ENCODE results near the gene HS3ST5.

Gene HS3ST5

DNA sequence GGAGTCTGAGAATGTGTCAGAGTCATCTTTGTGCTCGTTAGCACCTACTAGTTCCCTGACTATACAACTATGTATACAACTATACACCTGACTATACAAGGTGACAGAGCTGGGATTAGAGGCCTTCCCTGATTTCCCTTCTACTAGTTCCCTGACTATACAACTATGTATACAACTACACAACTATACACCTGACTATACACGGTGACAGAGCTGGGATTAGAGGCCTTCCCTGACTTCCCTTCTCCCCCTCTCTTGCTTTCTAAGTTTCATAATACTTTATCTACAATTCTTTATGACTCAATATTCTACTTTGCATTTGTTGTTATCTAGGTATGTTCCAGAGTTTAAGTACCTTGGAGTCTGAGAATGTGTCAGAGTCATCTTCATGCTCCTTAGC lies 68.0 kb downstream of the HS3ST5 start:
- H2BK120ac ChIP-seq (ENCODE audit: low read depth, low read length), result no peak overlapping the region

GRCh38 chr6:114272582-114272981 lies 70.2 kb downstream of the HS3ST5 start:
- Histone ChIP-seq H3K4ac (ENCODE audit: low read depth in 1 of 2, low read length in 2 of 2) (no peak overlapping the region), H3K79me1 (replicated peaks; ENCODE audit: low read length, poor library complexity, severe bottlenecking) (no peaks in the 10 kb centered on the region), H4K8ac (ENCODE audit: low read length) (no peak overlapping the region), H2AK5ac (ENCODE audit: low read length, severe bottlenecking) (no peak overlapping the region), H3K23ac (ENCODE audit: low read length in 2 of 2) (no peak overlapping the region), H2AFZ (ENCODE audit: low read depth, low read length) (no peak overlapping the region), H3K9ac (ENCODE audit: low read length) (no peak overlapping the region), H3K36me3 (ENCODE audit: control insufficient read depth in 1 of 2, insufficient read depth in 2 of 2, low read depth in 1 of 2, low read length in 2 of 2) (no peaks in the 10 kb centered on the region), H2BK5ac (ENCODE audit: low read depth, low read length, poor library complexity, severe bottlenecking) (no peak overlapping the region), H4K91ac (ENCODE audit: low read length) (no peak overlapping the region), H2BK15ac (ENCODE audit: low read depth, poor library complexity, severe bottlenecking) (no peak overlapping the region), H3K27me3 (ENCODE audit: control insufficient read depth in 1 of 2, insufficient read depth in 1 of 2, low read length in 2 of 2) (no peaks in the 10 kb centered on the region), H2BK120ac (ENCODE audit: low read depth, low read length) (no peak overlapping the region), H3K4me2 (ENCODE audit: low read length, poor library complexity, severe bottlenecking) (no peak overlapping the region), H3K14ac (ENCODE audit: low read length in 2 of 2) (no peak overlapping the region), H2BK12ac (ENCODE audit: low read length in 2 of 2) (no peak overlapping the region), H3K9me3 (ENCODE audit: control insufficient read depth, low read length) (no peaks in the 10 kb centered on the region), H3K18ac (ENCODE audit: low read depth in 1 of 2, low read length in 2 of 2) (no peak overlapping the region), H3K27ac (ENCODE audit: low read length, poor library complexity, severe bottlenecking) (no peak overlapping the region), H3K4me3 (ENCODE audit: insufficient read depth in 1 of 2, low read depth in 1 of 2, low read length in 2 of 2) (no peak overlapping the region), H3K4me1 (ENCODE audit: control insufficient read depth, insufficient read depth, low read depth, low read length) (no peaks in the 10 kb centered on the region)
- WGBS, result 84% methylated on average over 2 of the region's 3 CpGs
- DNase-seq, result no peak

More for the DNA sequence above, 68.0 kb downstream of the HS3ST5 start:
- Histone ChIP-seq H3K79me1 (replicated peaks; ENCODE audit: low read length, poor library complexity, severe bottlenecking) (no peaks in the 10 kb centered on the region), H3K27ac (ENCODE audit: low read length, poor library complexity, severe bottlenecking) (no peak overlapping the region), H3K18ac (ENCODE audit: low read depth in 1 of 2, low read length in 2 of 2) (no peak overlapping the region), H2BK5ac (ENCODE audit: low read depth, low read length, poor library complexity, severe bottlenecking) (no peak overlapping the region), H3K4me1 (ENCODE audit: control insufficient read depth, insufficient read depth, low read depth, low read length) (no peaks in the 10 kb centered on the region), H3K4me2 (ENCODE audit: low read length, poor library complexity, severe bottlenecking) (no peak overlapping the region), H3K36me3 (ENCODE audit: control insufficient read depth in 1 of 2, insufficient read depth in 2 of 2, low read depth in 1 of 2, low read length in 2 of 2) (no peaks in the 10 kb centered on the region), H3K27me3 (ENCODE audit: control insufficient read depth in 1 of 2, insufficient read depth in 1 of 2, low read length in 2 of 2) (no peaks in the 10 kb centered on the region), H3K9me3 (ENCODE audit: control insufficient read depth, low read length) (no peaks in the 10 kb centered on the region), H3K14ac (ENCODE audit: low read length in 2 of 2) (no peak overlapping the region), H4K8ac (ENCODE audit: low read length) (no peak overlapping the region), H2AK5ac (ENCODE audit: low read length, severe bottlenecking) (no peak overlapping the region), H4K91ac (ENCODE audit: low read length) (no peak overlapping the region), H3K23ac (ENCODE audit: low read length in 2 of 2) (no peak overlapping the region), H3K9ac (ENCODE audit: low read length) (no peak overlapping the region), H2AFZ (ENCODE audit: low read depth, low read length) (no peak overlapping the region), H3K4ac (ENCODE audit: low read depth in 1 of 2, low read length in 2 of 2) (no peak overlapping the region), H2BK15ac (ENCODE audit: low read depth, poor library complexity, severe bottlenecking) (no peak overlapping the region), H3K4me3 (ENCODE audit: insufficient read depth in 1 of 2, low read depth in 1 of 2, low read length in 2 of 2) (no peak overlapping the region), H2BK12ac (ENCODE audit: low read length in 2 of 2) (no peak overlapping the region)
- 91% methylated on average over 2 of the region's 2 CpGs for WGBS
- DNase-seq, result no peak

GRCh38 chr6:114271405-114271804 lies 71.4 kb downstream of the HS3ST5 start:
- no peak overlapping the region for H3K23ac ChIP-seq (ENCODE audit: low read length in 2 of 2)
- H4K91ac ChIP-seq (ENCODE audit: low read length), result no peak overlapping the region
- no peak overlapping the region for H2BK120ac ChIP-seq (ENCODE audit: low read depth, low read length)
- H3K4me1 ChIP-seq (ENCODE audit: control insufficient read depth, insufficient read depth, low read depth, low read length), result no peaks in the 10 kb centered on the region
- no peak overlapping the region for H2AK5ac ChIP-seq (ENCODE audit: low read length, severe bottlenecking)
- no peak overlapping the region for H3K9ac ChIP-seq (ENCODE audit: low read length)
- H3K9me3 ChIP-seq (ENCODE audit: control insufficient read depth, low read length), result no peaks in the 10 kb centered on the region
- H3K36me3 ChIP-seq (ENCODE audit: control insufficient read depth in 1 of 2, insufficient read depth in 2 of 2, low read depth in 1 of 2, low read length in 2 of 2), result no peaks in the 10 kb centered on the region
- H2BK15ac ChIP-seq (ENCODE audit: low read depth, poor library complexity, severe bottlenecking), result no peak overlapping the region
- no peak overlapping the region for H3K14ac ChIP-seq (ENCODE audit: low read length in 2 of 2)
- H3K18ac ChIP-seq (ENCODE audit: low read depth in 1 of 2, low read length in 2 of 2), result no peak overlapping the region
- no peak overlapping the region for H4K8ac ChIP-seq (ENCODE audit: low read length)
- no peak overlapping the region for H3K27ac ChIP-seq (ENCODE audit: low read length, poor library complexity, severe bottlenecking)
- H3K4ac ChIP-seq (ENCODE audit: low read depth in 1 of 2, low read length in 2 of 2), result no peak overlapping the region
- no peak for DNase-seq
- H3K79me1 ChIP-seq (replicated peaks; ENCODE audit: low read length, poor library complexity, severe bottlenecking), result no peaks in the 10 kb centered on the region
- no peak overlapping the region for H2BK12ac ChIP-seq (ENCODE audit: low read length in 2 of 2)
- no peak overlapping the region for H3K4me2 ChIP-seq (ENCODE audit: low read length, poor library complexity, severe bottlenecking)
- no peak overlapping the region for H2BK5ac ChIP-seq (ENCODE audit: low read depth, low read length, poor library complexity, severe bottlenecking)
- H3K27me3 ChIP-seq (ENCODE audit: control insufficient read depth in 1 of 2, insufficient read depth in 1 of 2, low read length in 2 of 2), result no peaks in the 10 kb centered on the region
- no peak overlapping the region for H2AFZ ChIP-seq (ENCODE audit: low read depth, low read length)
- no peak overlapping the region for H3K4me3 ChIP-seq (ENCODE audit: insufficient read depth in 1 of 2, low read depth in 1 of 2, low read length in 2 of 2)

DNA sequence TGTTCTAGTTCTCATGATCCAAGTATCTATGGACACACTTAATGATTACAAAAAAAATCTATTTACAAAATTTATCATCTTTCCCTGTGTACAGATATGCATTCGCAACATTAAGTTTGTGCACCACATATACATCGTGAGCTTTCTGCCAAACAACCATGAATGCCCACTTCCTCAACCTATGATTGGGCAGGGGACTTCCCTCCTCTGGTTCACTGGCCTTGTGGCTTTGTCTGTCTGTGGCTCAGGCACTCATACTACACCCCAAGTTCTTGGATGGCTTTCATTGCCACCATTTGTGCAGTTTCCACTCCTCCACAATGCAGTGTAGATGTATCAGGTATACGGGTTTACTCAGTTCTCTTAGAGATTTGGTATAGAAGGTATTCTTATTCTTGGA lies 74.9 kb downstream of the HS3ST5 start:
- Histone ChIP-seq H4K8ac (ENCODE audit: low read length) (no peak overlapping the region), H3K4me3 (ENCODE audit: insufficient read depth in 1 of 2, low read depth in 1 of 2, low read length in 2 of 2) (no peak overlapping the region), H3K4ac (ENCODE audit: low read depth in 1 of 2, low read length in 2 of 2) (no peak overlapping the region), H3K9ac (ENCODE audit: low read length) (no peak overlapping the region), H2BK12ac (ENCODE audit: low read length in 2 of 2) (no peak overlapping the region), H2BK15ac (ENCODE audit: low read depth, poor library complexity, severe bottlenecking) (no peak overlapping the region), H3K27ac (ENCODE audit: low read length, poor library complexity, severe bottlenecking) (no peak overlapping the region), H3K4me2 (ENCODE audit: low read length, poor library complexity, severe bottlenecking) (no peak overlapping the region), H3K4me1 (ENCODE audit: control insufficient read depth, insufficient read depth, low read depth, low read length) (no peaks in the 10 kb centered on the region), H2BK120ac (ENCODE audit: low read depth, low read length) (no peak overlapping the region), H2AK5ac (ENCODE audit: low read length, severe bottlenecking) (no peak overlapping the region), H2BK5ac (ENCODE audit: low read depth, low read length, poor library complexity, severe bottlenecking) (no peak overlapping the region), H3K14ac (ENCODE audit: low read length in 2 of 2) (no peak overlapping the region), H3K23ac (ENCODE audit: low read length in 2 of 2) (no peak overlapping the region), H3K9me3 (ENCODE audit: control insufficient read depth, low read length) (no peaks in the 10 kb centered on the region), H4K91ac (ENCODE audit: low read length) (no peak overlapping the region), H2AFZ (ENCODE audit: low read depth, low read length) (no peak overlapping the region), H3K79me1 (replicated peaks; ENCODE audit: low read length, poor library complexity, severe bottlenecking) (no peaks in the 10 kb centered on the region), H3K27me3 (ENCODE audit: control insufficient read depth in 1 of 2, insufficient read depth in 1 of 2, low read length in 2 of 2) (no peaks in the 10 kb centered on the region), H3K36me3 (ENCODE audit: control insufficient read depth in 1 of 2, insufficient read depth in 2 of 2, low read depth in 1 of 2, low read length in 2 of 2) (no peaks in the 10 kb centered on the region), H3K18ac (ENCODE audit: low read depth in 1 of 2, low read length in 2 of 2) (no peak overlapping the region)
- no peak for DNase-seq
- WGBS, result 98% methylated on average over 3 of the region's 3 CpGs
